Measurements from ENCODE around the gene POLR3H. TPM values are rescaled to one million over a fixed set of nuclear protein-coding genes. Genes with fewer than 3 reads are reported as not detected.

The POLR3H gene
- total RNA-seq, 1 donor from 2014 or later, result 24.6 TPM

DNA sequence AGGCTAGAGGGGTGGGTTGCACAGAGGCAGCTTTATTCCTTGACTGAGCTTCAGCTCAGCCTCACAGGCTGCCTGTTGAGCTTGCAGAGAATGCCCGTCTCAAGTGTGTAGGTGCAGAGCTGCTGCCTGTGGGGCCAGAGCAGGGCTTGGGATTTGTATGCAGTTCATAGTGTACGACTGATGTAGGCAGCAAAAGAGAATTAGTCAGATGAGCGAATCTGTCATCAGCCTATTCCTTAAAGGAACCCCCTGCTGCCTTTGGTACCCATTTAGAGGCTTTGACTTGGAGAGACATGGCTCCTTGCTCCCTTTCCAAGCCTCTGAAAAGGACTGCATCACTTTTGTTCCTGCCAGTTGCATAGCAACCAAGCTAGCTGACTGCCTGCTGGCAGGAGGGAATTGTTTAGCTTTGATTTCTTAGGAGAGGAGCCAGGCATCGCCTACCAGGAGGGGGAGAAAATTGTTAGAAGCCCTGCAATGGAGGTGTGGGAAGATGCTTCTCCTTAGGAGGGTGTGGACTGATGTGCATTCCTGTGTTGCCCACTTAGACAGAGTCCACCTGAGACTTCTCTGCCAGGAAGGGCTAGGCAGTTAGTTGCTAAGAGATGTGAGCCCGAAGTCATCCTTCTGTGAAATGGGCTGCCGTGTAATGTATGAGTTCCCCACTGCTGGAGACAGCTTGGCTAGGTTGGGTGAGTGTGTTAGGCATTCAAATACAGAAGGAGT is 64.4 kb downstream of the POLR3H start:
- Mint-ChIP-seq H3K4me3 (ENCODE audit: unreplicated experiment) (peak overlapping the region; percentile 72), H3K27me3 (ENCODE audit: unreplicated experiment) (peaks cover 7% of the 10 kb centered on the region), H3K27ac (ENCODE audit: unreplicated experiment) (peak overlapping the region; percentile 93), H3K36me3 (ENCODE audit: unreplicated experiment) (no peaks in the 10 kb centered on the region), H3K4me1 (ENCODE audit: low read depth, unreplicated experiment) (peaks cover 39% of the 10 kb centered on the region), H3K9me3 (ENCODE audit: unreplicated experiment) (peaks cover 5% of the 10 kb centered on the region)
- peak; percentile 21 for DNase-seq
- TF ChIP-seq, protein P1, sequence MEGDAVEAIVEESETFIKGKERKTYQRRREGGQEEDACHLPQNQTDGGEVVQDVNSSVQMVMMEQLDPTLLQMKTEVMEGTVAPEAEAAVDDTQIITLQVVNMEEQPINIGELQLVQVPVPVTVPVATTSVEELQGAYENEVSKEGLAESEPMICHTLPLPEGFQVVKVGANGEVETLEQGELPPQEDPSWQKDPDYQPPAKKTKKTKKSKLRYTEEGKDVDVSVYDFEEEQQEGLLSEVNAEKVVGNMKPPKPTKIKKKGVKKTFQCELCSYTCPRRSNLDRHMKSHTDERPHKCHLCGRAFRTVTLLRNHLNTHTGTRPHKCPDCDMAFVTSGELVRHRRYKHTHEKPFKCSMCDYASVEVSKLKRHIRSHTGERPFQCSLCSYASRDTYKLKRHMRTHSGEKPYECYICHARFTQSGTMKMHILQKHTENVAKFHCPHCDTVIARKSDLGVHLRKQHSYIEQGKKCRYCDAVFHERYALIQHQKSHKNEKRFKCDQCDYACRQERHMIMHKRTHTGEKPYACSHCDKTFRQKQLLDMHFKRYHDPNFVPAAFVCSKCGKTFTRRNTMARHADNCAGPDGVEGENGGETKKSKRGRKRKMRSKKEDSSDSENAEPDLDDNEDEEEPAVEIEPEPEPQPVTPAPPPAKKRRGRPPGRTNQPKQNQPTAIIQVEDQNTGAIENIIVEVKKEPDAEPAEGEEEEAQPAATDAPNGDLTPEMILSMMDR (IDR thresholded peaks at IDR 0.05; ENCODE audit: partially characterized antibody, unreplicated experiment), result no peak

DNA sequence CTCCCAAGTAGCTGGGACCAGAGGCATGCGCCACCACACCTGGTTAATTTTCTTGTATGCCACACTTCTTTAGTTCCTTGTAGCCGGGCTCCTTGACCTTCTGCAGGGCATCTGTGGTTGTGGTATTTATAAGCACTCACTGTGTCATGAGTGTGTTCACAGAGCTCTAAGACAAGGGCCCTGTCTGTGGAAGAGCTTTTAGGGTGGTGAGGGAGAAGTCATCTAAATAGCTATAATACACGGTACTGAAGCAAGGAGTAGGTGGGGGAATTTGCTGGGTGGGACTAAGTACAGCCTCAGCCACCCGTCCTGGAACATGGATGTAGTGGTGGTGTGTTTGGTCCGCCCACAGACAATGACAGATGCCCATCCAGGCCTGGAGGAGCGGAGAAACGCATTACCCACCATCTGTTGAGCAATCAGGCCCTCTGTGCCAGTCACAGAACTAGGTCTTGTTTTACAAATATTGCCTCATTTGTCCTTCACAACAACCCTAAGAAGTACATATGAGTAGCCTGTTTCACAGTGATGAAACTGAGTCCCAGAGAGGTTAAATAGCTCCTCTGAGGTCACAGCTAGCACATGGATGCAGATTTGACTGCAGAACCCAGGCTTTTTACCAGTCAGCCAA is 65.3 kb downstream of the POLR3H start:
- H3K27me3 Mint-ChIP-seq (ENCODE audit: unreplicated experiment), result peaks cover 7% of the 10 kb centered on the region

DNA sequence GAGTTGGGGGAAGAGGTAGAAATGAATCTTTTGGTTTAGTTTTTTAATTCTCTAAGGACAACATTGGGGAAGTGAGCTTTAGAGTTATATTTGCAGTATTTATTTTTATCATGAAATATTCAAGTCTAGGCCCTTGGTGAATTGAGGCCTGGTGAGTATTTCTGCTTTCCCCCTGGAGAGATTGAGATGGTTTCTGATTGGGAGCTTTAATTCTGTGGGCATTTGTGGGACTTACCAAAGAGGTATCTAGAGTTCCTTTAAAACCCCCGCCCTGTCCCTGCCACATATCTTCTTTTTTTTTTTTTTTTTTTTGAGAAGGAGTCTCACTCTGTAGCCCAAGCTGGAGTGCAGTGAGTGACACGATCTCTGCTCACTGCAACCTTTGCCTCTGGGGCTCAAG is 65.8 kb downstream of the POLR3H start:
- Mint-ChIP-seq H3K27me3 (ENCODE audit: unreplicated experiment) (peaks cover 10% of the 10 kb centered on the region), H3K4me1 (ENCODE audit: low read depth, unreplicated experiment) (peaks cover 42% of the 10 kb centered on the region), H3K36me3 (ENCODE audit: unreplicated experiment) (no peaks in the 10 kb centered on the region), H3K9me3 (ENCODE audit: unreplicated experiment) (peaks cover 4% of the 10 kb centered on the region), H3K4me3 (ENCODE audit: unreplicated experiment) (peak overlapping the region; percentile 25), H3K27ac (ENCODE audit: unreplicated experiment) (peak overlapping the region; percentile 93)
- no peak for DNase-seq
- TF ChIP-seq, protein P1 (IDR thresholded peaks at IDR 0.05; ENCODE audit: partially characterized antibody, unreplicated experiment), result no peak

More for the DNA sequence above, 65.3 kb downstream of the POLR3H start:
- Mint-ChIP-seq H3K9me3 (ENCODE audit: unreplicated experiment) (peaks cover 4% of the 10 kb centered on the region), H3K27ac (ENCODE audit: unreplicated experiment) (peak overlapping the region; percentile 93), H3K36me3 (ENCODE audit: unreplicated experiment) (no peaks in the 10 kb centered on the region), H3K4me3 (ENCODE audit: unreplicated experiment) (peak overlapping the region; percentile 72), H3K4me1 (ENCODE audit: low read depth, unreplicated experiment) (peaks cover 39% of the 10 kb centered on the region)
- TF ChIP-seq, protein P1 (IDR thresholded peaks at IDR 0.05; ENCODE audit: partially characterized antibody, unreplicated experiment), result no peak
- peak; percentile 29 for DNase-seq

Other genes with a start within 250 kb of the POLR3H start
- gene ZC3H7B, start 242.9 kb downstream of the POLR3H start, total RNA-seq (ENCODE audit: unreplicated experiment), result 51.6 TPM
- 13.9 TPM for gene TEF, start 162.5 kb downstream of the POLR3H start, total RNA-seq (ENCODE audit: unreplicated experiment)
- 43.3 TPM for gene TOB2, start 97.7 kb downstream of the POLR3H start, total RNA-seq (ENCODE audit: unreplicated experiment)
- gene PHF5A, start 75.8 kb downstream of the POLR3H start, total RNA-seq (ENCODE audit: unreplicated experiment), result 36.1 TPM
- 114 TPM for gene ACO2, start 75.4 kb downstream of the POLR3H start, total RNA-seq (ENCODE audit: unreplicated experiment)
- 4.7 TPM for gene CSDC2, start 16.5 kb upstream of the POLR3H start, total RNA-seq (ENCODE audit: unreplicated experiment)
- gene PMM1, start 45.4 kb upstream of the POLR3H start, total RNA-seq (ENCODE audit: unreplicated experiment), result 35.0 TPM
- gene DESI1, start 76.6 kb upstream of the POLR3H start, total RNA-seq (ENCODE audit: unreplicated experiment), result 34.5 TPM
- 155 TPM for gene XRCC6, start 76.8 kb upstream of the POLR3H start, total RNA-seq (ENCODE audit: unreplicated experiment)
- 93.5 TPM for gene SNU13, start 144.4 kb upstream of the POLR3H start, total RNA-seq (ENCODE audit: unreplicated experiment)
- gene MEI1, start 155.0 kb upstream of the POLR3H start, total RNA-seq (ENCODE audit: unreplicated experiment), result 0.64 TPM